Activated CD8-positive, alpha-beta T cell treated with anti-CD3 and anti-CD28 coated beads for 36 hours (primary cell): ENCODE measurements around the gene GNAS. TPM values are rescaled to one million over a fixed set of nuclear protein-coding genes. Genes with fewer than 3 reads are reported as not detected.

Experiments
- ATAC-seq: fragments of 200-7000 bp; cut with Tn5 transposase; one replicate; pipeline ENCODE4 v1.10.0; 2021; ENCODE audit warnings: mild to moderate bottlenecking, moderate library complexity
- CTCF ChIA-PET: fragments of 350-600 bp; sonication (Branson Sonifier 250); formaldehyde crosslinking; loops from one replicate; lab custom pipeline; 2021; ENCODE audit warnings: antibody characterized with exemption; lab: Charles Lee
- POLR2A ChIA-PET: fragments of 350-600 bp; sonication (Branson Sonifier 250); formaldehyde crosslinking; loops from one replicate; lab custom pipeline; 2021; ENCODE audit warnings: antibody characterized with exemption; lab: Charles Lee
- DNase-seq: peaks from one replicate; pipeline ENCODE4 v3.0.0-alpha.2; 2020
- H3K27ac Mint-ChIP-seq: one replicate; pipeline ENCODE4 v1.8.0; 2021; ENCODE audit warnings: mild to moderate bottlenecking, mixed read lengths
- H3K27me3 Mint-ChIP-seq: one replicate; pipeline ENCODE4 v1.8.0; 2021; ENCODE audit warnings: mixed read lengths
- H3K36me3 Mint-ChIP-seq: one replicate; pipeline ENCODE4 v1.8.0; 2021; ENCODE audit warnings: low read depth, mixed read lengths
- H3K4me1 Mint-ChIP-seq: one replicate; pipeline ENCODE4 v1.8.0; 2021; ENCODE audit warnings: low read depth, mixed read lengths
- H3K4me3 Mint-ChIP-seq: one replicate; pipeline ENCODE4 v1.8.0; 2021; ENCODE audit warnings: mild to moderate bottlenecking, moderate library complexity, mixed read lengths
- H3K9me3 Mint-ChIP-seq: one replicate; pipeline ENCODE4 v1.8.0; 2021; ENCODE audit warnings: mixed read lengths
- CTCF ChIP-seq: fragments of 200-600 bp; IDR thresholded peaks from one replicate; pipeline ENCODE4 v1.8.0; 2022; ENCODE audit warnings: antibody characterized with exemption, mild to moderate bottlenecking
- intact Hi-C: fragments of 100-400 bp; cut with micrococcal nuclease; formaldehyde crosslinking; loops from one replicate; pipeline ENCODE4 v1.10.0; 2022
- total RNA-seq, 2 experiments: library from RNA; stranded (reverse); gene quantifications; one replicate each; pipeline ENCODE4 v1.2.3, GENCODE V29; 2021

The GNAS gene
- total RNA-seq, 2 experiments from 2014 or later, result 703 to 723 TPM

GRCh38 chr20:58875541-58876134 lies 23.1 kb downstream of the GNAS start:
- H3K4me1 Mint-ChIP-seq, result peaks cover 26% of the 10 kb centered on the region
- no peak overlapping the region for H3K4me3 Mint-ChIP-seq
- DNase-seq, result no peak
- CTCF ChIA-PET, result interaction anchor here (1.7 kb wide), 1 partner anchor 11 kb away, joined by 7 read pairs; no protein-coding TSS in a partner anchor
- no peak for TF ChIP-seq CTCF
- no peaks in the 10 kb centered on the region for H3K27me3 Mint-ChIP-seq
- H3K9me3 Mint-ChIP-seq, result no peaks in the 10 kb centered on the region
- intact Hi-C loops, result loop anchor here (10.0 kb wide), 1 partner anchor 349 kb away; no protein-coding TSS in a partner anchor
- ATAC-seq, result no peak
- H3K27ac Mint-ChIP-seq, result no peak overlapping the region
- POLR2A ChIA-PET, result no interaction called here
- no peaks in the 10 kb centered on the region for H3K36me3 Mint-ChIP-seq

- TF ChIP-seq CTCF, result no peak
- ChIA-PET POLR2A (interaction anchor here (0.6 to 1.6 kb wide), 2 partner anchors 152 to 526 kb away, joined by 3 to 5 read pairs; no protein-coding TSS in a partner anchor), CTCF (interaction anchor here (0.6 to 1.7 kb wide), 2 partner anchors 12 to 434 kb away, joined by 3 to 7 read pairs; no protein-coding TSS in a partner anchor)
- intact Hi-C loops, result loop anchor here (10.0 kb wide), 1 partner anchor 348 kb away; no protein-coding TSS in a partner anchor
- ATAC-seq, result no peak
- H3K27me3 Mint-ChIP-seq, result no peaks in the 10 kb centered on the region
- H3K27ac Mint-ChIP-seq, result no peak overlapping the region
- peaks cover 25% of the 10 kb centered on the region for H3K4me1 Mint-ChIP-seq
- no peak for DNase-seq
- H3K9me3 Mint-ChIP-seq, result no peaks in the 10 kb centered on the region
- H3K4me3 Mint-ChIP-seq, result no peak overlapping the region
- H3K36me3 Mint-ChIP-seq, result no peaks in the 10 kb centered on the region
Observed at GRCh38 chr20:58876437-58876836, 23.9 kb downstream of the GNAS start.

- POLR2A ChIA-PET, result interaction anchor here (0.6 to 1.6 kb wide), 4 partner anchors 23 to 525 kb away, joined by 3 to 5 read pairs (median 4); no protein-coding TSS in a partner anchor
- ATAC-seq (no peak), DNase-seq (no peak)
- no peaks in the 10 kb centered on the region for H3K36me3 Mint-ChIP-seq
- no peak overlapping the region for H3K4me3 Mint-ChIP-seq
- H3K4me1 Mint-ChIP-seq, result peaks cover 25% of the 10 kb centered on the region
- TF ChIP-seq CTCF, result no peak
- intact Hi-C loops, result loop anchor here (10.0 kb wide), 1 partner anchor 347 kb away; no protein-coding TSS in a partner anchor
- peak overlapping the region; percentile 70 for H3K27ac Mint-ChIP-seq
- CTCF ChIA-PET, result interaction anchor here (0.6 to 1.7 kb wide), 2 partner anchors 13 to 164 kb away, joined by 3 to 7 read pairs; no protein-coding TSS in a partner anchor
- no peaks in the 10 kb centered on the region for H3K9me3 Mint-ChIP-seq
- H3K27me3 Mint-ChIP-seq, result no peaks in the 10 kb centered on the region
Observed at GRCh38 chr20:58877050-58877975, 24.8 kb downstream of the GNAS start.

GRCh38 chr20:58877976-58878360 lies 25.5 kb downstream of the GNAS start:
- Mint-ChIP-seq H3K9me3 (no peaks in the 10 kb centered on the region), H3K4me3 (peak overlapping the region; percentile 10), H3K4me1 (peaks cover 25% of the 10 kb centered on the region), H3K27ac (peak overlapping the region; percentile 70), H3K27me3 (no peaks in the 10 kb centered on the region), H3K36me3 (no peaks in the 10 kb centered on the region)
- CTCF ChIA-PET, result no interaction called here
- intact Hi-C loops, result loop anchor here (10.0 kb wide), 1 partner anchor 347 kb away; no protein-coding TSS in a partner anchor
- no peak for TF ChIP-seq CTCF
- ATAC-seq (peak; percentile 91), DNase-seq (peak; percentile 42)
- POLR2A ChIA-PET, result interaction anchor here (1.0 kb wide), 1 partner anchor 22 kb away, joined by 3 read pairs; no protein-coding TSS in a partner anchor
